Large intestine (tissue), 3 donors: Measurements from ENCODE around the gene ZNF431. TPM values are rescaled to one million over a fixed set of nuclear protein-coding genes. Genes with fewer than 3 reads are reported as not detected.
"Not testable (repeated sequence)": the region's sequence is repeated elsewhere in the genome, so short reads cannot be mapped to it uniquely, and the experiment has no call there.

Experiments
- DNase-seq, 2 donors: peaks; one replicate each; pipeline versions ENCODE4 v3.0.0 to v3.0.0-alpha.2; 2013
- H3K27ac ChIP-seq: one replicate; pipeline ENCODE4 v1.5.1; 2013; ENCODE audit warnings: low read length
- H3K27me3 ChIP-seq: 2 replicates; pipeline ENCODE4 v1.6.1; 2013; ENCODE audit warnings: low read length; ENCODE audit not compliant: control insufficient read depth, insufficient read depth
- H3K36me3 ChIP-seq: 2 replicates; pipeline ENCODE4 v1.6.1; 2013; ENCODE audit warnings: low read length; ENCODE audit not compliant: control insufficient read depth, insufficient read depth
- H3K4me1 ChIP-seq: one replicate; pipeline ENCODE4 v1.6.1; 2013; ENCODE audit warnings: low read length; ENCODE audit not compliant: control insufficient read depth, insufficient read depth
- H3K4me3 ChIP-seq: one replicate; pipeline ENCODE4 v1.5.1; 2013; ENCODE audit warnings: low read length
- H3K9me3 ChIP-seq: one replicate; pipeline ENCODE4 v1.6.1; 2013; ENCODE audit warnings: mild to moderate bottlenecking, low read depth, low read length, moderate library complexity; ENCODE audit not compliant: control insufficient read depth
- WGBS: methylation state at CpG from one replicate; pipeline ENCODE4 v1.1.5; 2013; ENCODE audit warnings: low lambda C conversion rate; ENCODE audit not compliant: insufficient coverage; 5-methylcytosine and 5-hydroxymethylcytosine counted together
- polyA plus RNA-seq: library from polyadenylated mRNA; unstranded; fragments of 120-200 nt; gene quantifications from one replicate; pipeline ENCODE4 v1.2.1, GENCODE V29; 2013

ZNF431 gene
- polyA plus RNA-seq, 1 donor, result 31.1 TPM

DNA sequence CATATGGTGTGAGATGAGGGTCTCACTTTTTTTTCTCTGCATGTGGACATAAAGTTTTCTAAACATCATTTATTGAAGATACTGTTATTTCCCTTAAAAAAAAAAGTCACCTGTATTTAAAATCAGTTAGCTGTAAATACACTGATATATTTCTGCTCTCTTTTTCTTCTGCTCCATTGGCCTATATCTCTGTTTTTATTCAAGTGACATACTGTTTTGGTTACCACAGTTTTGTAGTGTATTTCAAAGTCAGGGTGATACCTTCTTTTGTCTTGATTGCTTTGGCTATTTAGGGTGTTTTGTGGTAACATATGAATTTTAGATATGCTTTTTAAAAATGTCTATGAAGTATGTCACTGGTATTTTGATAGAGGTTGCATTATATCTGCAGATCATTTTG lies 15.8 kb upstream of the ZNF431 start:
- no peaks in the 10 kb centered on the region for H3K36me3 ChIP-seq
- DNase-seq, result no peak
- peaks cover 3% of the 10 kb centered on the region for H3K9me3 ChIP-seq
- H3K27me3 ChIP-seq, result no peaks in the 10 kb centered on the region
- H3K4me3 ChIP-seq, result no peak overlapping the region
- no peak overlapping the region for H3K27ac ChIP-seq
- peaks cover 6% of the 10 kb centered on the region for H3K4me1 ChIP-seq

DNA sequence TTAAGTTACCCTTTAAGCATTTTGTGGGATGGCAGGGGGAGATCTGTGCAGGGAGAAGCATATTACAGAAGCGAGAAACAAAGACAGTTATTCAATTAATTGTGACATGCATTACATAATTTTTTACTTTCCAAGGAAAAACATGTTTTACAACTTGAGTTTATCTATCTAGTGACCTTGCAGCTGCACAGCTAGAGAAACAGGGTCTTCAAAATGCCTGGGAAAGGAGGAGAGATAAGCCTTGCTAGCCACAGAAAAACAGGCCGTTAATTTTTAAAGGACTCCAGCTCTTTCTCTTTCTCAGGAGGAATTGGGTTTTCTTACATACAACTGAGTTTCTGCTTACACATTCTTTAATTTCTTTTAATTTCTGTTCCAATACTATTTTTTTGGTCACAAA lies 14.8 kb upstream of the ZNF431 start:
- no CpG with 5 or more reads among the region's 2 CpGs for WGBS
- no peak for DNase-seq

DNA sequence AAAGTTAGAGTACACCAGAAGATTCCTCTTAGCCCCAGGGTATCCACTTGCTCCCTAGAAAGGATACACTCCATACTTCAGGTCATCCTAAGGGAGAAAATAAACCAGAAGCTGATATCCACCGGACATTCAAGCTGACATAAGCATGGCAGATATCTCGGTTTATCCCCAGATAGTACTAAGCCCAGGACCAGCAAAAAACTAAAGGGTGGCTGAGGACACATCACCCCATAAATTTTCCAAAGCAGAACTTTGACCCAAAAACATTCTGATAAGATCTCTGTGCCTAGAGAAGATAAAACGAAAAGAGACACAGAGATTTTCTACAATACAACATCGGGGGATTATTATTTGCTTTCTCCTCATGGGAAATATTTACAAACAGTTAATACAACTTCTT lies 13.9 kb upstream of the ZNF431 start:
- DNase-seq, result peak; percentile 25 to 26
- Histone ChIP-seq H3K36me3 (no peaks in the 10 kb centered on the region), H3K27ac (no peak overlapping the region), H3K4me1 (peaks cover 6% of the 10 kb centered on the region), H3K27me3 (no peaks in the 10 kb centered on the region), H3K9me3 (peaks cover 4% of the 10 kb centered on the region), H3K4me3 (no peak overlapping the region)
- 0% methylated on average over 2 of the region's 4 CpGs for WGBS

More for the DNA sequence above, 14.8 kb upstream of the ZNF431 start:
- Histone ChIP-seq H3K27ac (no peak overlapping the region), H3K4me1 (peaks cover 6% of the 10 kb centered on the region), H3K27me3 (no peaks in the 10 kb centered on the region), H3K9me3 (peaks cover 4% of the 10 kb centered on the region), H3K4me3 (no peak overlapping the region), H3K36me3 (no peaks in the 10 kb centered on the region)

DNA sequence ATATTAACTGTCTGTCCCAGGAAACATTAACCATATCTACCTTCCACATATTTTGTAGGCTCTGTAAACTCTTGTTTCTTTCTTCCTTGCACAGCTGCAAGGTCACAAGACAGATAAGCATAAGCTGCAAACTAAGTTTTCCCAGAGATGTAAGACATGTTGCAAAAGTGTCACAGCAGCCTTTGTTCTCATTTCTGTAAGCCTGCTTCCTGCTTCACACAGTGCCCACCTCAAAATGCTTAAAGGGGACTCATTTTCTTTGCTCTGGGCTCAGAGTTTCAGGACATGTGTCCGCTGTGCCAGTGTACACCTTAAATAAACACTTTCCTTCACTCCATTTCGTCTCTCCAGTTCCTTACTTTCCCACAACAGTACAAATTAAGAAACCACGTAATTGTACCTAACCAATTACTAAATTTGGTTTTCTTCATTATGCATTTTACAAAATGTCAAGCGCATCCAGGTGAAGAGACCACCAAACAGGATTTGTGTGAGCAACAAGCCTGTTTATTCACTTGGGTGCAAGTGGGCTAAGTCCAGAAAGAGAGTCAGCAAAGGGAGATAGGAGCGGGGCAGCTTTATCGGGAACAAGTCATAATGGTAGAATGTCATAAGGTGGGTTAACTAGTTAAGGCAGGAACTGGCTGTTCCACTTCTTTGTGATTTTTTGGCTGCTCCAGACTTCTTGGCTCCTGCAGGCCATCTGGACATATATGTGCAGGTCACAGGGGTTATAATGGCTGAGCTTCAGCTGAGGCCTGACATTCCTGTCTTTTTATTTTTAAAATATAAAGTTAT lies 12.7 kb upstream of the ZNF431 start:
- H3K36me3 ChIP-seq, result no peaks in the 10 kb centered on the region
- peak overlapping the region; percentile 48 for H3K27ac ChIP-seq
- WGBS, result 27% methylated on average over 2 of the region's 6 CpGs
- no peaks in the 10 kb centered on the region for H3K27me3 ChIP-seq
- no peak overlapping the region for H3K4me3 ChIP-seq
- H3K9me3 ChIP-seq, result peaks cover 4% of the 10 kb centered on the region
- H3K4me1 ChIP-seq, result peaks cover 6% of the 10 kb centered on the region
- peak; percentile 20 to 59 for DNase-seq

DNA sequence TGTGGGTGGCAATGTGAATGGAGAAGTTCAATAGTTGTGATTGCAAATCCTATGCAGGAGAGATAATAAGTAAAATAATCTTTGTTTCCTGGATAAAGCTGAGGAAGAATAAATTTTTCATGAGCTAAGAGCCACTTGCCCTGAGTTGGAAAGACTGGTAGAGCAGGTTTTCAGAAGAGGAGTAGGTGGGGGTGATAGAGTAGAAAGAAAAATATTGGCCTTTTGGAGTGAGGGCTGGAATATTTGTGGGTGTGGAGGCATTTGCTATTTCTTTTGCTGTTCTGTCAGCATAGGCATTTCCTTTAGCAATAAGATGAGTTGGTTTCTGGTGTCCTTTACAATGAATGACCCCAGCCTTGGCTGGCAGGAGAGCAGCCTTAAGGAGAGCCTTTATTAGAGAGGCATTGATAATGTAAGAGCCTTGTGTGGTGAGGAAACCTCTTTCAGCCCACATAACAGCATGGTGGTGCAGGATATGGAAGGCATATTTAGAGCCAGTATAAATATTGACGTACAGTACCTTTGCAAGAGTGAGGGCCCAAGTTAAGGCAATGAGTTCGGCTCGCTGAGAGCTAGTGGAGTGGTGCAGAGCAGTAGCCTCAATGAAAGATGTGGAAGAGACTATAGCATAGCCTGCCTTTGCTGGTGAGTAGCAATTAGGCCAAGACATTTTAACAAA lies 11.6 kb upstream of the ZNF431 start:
- Histone ChIP-seq H3K36me3 (no peaks in the 10 kb centered on the region), H3K27ac (no peak overlapping the region), H3K9me3 (peaks cover 5% of the 10 kb centered on the region), H3K4me3 (no peak overlapping the region), H3K27me3 (no peaks in the 10 kb centered on the region), H3K4me1 (peaks cover 6% of the 10 kb centered on the region)
- DNase-seq, result peak in 1 of 2 donors; percentile 32
- no CpG with 5 or more reads among the region's 3 CpGs for WGBS

DNA sequence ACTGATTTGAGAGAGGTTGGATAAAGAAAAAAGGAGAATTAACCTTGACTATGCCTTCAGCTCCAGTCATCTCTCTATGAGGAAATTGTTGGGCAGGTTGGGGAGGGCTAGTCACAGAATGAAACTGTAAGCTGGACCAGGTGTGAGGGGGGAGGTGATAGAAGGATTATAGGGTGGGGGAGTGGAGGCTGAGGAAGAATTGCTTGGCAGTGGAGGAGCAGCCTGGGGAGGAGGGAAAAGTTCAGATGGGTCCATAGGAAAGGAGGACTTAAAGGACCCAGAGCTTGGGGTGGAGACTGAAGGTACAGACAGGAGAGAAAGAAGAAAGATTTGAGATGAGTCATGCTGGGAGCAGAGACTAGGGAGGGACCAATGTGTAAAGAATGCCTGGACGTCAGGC lies 8.2 kb upstream of the ZNF431 start:
- Histone ChIP-seq H3K36me3 (no peaks in the 10 kb centered on the region), H3K27ac (no peak overlapping the region), H3K9me3 (peaks cover 12% of the 10 kb centered on the region), H3K4me3 (no peak overlapping the region), H3K27me3 (no peaks in the 10 kb centered on the region), H3K4me1 (peaks cover 6% of the 10 kb centered on the region)
- WGBS, result no CpG with 5 or more reads among the region's 1 CpG
- DNase-seq, result no peak

DNA sequence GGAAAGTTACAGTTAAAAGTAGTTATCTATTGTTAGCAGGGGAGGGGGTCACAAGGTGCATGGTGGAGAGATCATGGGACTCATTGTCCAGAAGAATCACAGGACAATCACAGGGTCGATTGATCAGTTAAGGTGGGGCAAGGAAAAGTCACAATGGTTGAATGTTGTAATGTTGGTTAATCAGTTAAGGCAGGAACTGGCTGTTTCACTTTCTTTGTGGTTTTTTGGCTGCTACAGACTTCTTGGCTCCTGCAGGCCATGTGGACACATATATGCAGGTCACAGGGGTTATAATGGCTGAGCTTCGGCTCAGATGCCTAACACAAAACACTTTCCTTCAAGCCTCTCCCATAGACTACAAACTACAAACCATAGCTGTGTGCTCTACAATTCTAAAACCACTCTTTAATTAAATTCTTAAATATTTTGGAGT lies 6.9 kb upstream of the ZNF431 start:
- H3K9me3 ChIP-seq, result peaks cover 12% of the 10 kb centered on the region
- WGBS, result no CpG with 5 or more reads among the region's 2 CpGs
- no peak overlapping the region for H3K4me3 ChIP-seq
- no peaks in the 10 kb centered on the region for H3K27me3 ChIP-seq
- no peak for DNase-seq
- no peaks in the 10 kb centered on the region for H3K4me1 ChIP-seq
- no peak overlapping the region for H3K27ac ChIP-seq
- H3K36me3 ChIP-seq, result no peaks in the 10 kb centered on the region

DNA sequence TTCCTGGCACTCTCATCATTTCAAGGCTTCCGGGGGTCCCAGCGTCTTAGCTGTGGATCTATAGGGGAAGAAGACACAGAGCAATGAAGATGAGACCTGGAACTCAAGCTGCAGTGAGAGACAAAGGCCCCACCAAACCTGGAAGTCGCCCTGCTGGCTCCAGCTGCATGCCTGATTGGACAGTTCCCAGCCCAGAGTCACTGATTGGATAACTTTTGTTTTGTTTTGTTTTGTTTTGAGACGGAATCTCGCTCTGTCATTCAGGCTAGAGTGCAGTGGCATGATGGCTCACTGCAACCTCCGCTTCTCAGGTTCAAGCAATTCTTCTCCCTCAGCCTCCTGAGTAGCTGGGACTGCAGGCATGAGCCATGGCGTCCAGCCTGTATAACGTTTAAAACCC lies 6.4 kb upstream of the ZNF431 start:
- WGBS, result no CpG with 5 or more reads among the region's 8 CpGs
- no peak for DNase-seq

DNA sequence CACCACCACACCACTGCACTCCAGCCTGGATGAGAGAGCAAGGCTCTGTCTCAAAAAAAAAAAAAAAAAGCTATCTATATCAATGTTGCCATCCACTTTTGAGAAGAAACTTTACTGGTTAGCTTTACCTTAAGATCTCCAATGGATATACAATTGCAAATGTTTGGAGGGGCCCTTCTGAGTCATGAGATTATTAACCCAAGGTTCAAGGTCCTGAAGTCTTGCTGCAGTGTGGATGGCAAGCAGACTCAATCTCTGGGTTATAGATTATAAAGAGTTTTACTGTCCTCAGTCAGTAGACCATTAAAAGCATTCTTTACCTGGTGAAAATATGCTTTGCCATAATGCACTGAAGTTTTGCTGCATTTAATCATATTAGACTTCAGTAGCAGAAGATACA lies 3.7 kb upstream of the ZNF431 start:
- H3K36me3 ChIP-seq, result no peaks in the 10 kb centered on the region
- peaks cover 9% of the 10 kb centered on the region for H3K9me3 ChIP-seq
- no peaks in the 10 kb centered on the region for H3K4me1 ChIP-seq
- peak; percentile 61 to 83 for DNase-seq
- H3K27ac ChIP-seq, result no peak overlapping the region
- H3K4me3 ChIP-seq, result no peak overlapping the region
- H3K27me3 ChIP-seq, result no peaks in the 10 kb centered on the region

More for the DNA sequence above, 6.4 kb upstream of the ZNF431 start:
- no peaks in the 10 kb centered on the region for H3K27me3 ChIP-seq
- no peak overlapping the region for H3K4me3 ChIP-seq
- no peak overlapping the region for H3K27ac ChIP-seq
- no peaks in the 10 kb centered on the region for H3K36me3 ChIP-seq
- H3K9me3 ChIP-seq, result peaks cover 12% of the 10 kb centered on the region
- H3K4me1 ChIP-seq, result no peaks in the 10 kb centered on the region

DNA sequence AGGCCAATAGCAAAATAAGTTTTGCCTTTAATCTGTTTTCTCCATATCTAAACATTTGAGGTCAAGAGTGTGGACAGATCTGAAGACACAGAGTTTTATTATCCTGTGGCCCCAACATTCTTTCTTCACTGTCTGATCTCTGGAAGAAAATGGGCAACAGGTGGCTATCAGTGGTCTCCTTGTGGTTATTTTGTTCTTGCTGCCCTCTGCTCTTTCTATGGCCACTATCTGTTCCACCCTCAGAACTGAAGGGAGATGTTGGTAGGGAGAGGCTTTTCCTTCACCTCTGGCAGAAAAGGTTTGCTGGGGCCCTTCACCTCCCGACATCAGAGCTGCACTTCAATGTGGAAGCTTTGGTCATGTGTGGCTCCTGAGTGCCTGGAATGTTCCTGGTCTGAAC lies 834 bp upstream of the ZNF431 start:
- H3K9me3 ChIP-seq, H3K4me1 ChIP-seq, H3K4me3 ChIP-seq, DNase-seq, H3K27me3 ChIP-seq, H3K27ac ChIP-seq: not testable (repeated sequence)
- no CpG with 5 or more reads among the region's 1 CpG for WGBS
- peaks cover 17% of the 10 kb centered on the region for H3K36me3 ChIP-seq

DNA sequence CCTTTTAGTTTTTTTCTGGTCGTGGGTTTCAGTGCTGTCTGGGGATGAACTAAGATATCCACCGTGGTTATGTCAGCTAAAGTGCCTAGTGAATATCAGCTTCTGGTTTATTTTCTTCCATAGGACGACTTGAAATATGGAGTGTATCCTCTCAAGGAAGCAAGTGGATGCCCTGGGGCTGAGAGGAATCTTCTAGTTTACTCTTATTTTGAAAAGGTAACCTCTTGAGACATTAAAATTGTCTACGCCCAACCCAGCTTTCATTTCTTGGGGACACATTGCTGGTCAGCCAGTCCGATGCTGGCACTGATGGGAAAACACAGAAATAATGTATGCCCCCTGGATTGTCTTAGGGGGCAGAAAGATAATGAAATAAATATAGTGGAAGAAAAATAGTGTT lies 1.6 kb downstream of the ZNF431 start:
- H3K4me1 ChIP-seq, result no peaks in the 10 kb centered on the region
- no peaks in the 10 kb centered on the region for H3K9me3 ChIP-seq
- H3K27ac ChIP-seq, result no peak overlapping the region
- H3K27me3 ChIP-seq, result no peaks in the 10 kb centered on the region
- DNase-seq, result no peak
- 100% methylated on average over 2 of the region's 5 CpGs for WGBS
- H3K4me3 ChIP-seq, result no peak overlapping the region
- H3K36me3 ChIP-seq, result peaks cover 28% of the 10 kb centered on the region
